Measurements from ENCODE around the gene LEF1. TPM values are rescaled to one million over a fixed set of nuclear protein-coding genes. Genes with fewer than 3 reads are reported as not detected.
A peak's percentile ranks its signal among the peaks of the same experiment; 100 is the strongest.

The LEF1 gene
- total RNA-seq, 1 experiment from 2014 or later, result 22.3 TPM

DNA sequence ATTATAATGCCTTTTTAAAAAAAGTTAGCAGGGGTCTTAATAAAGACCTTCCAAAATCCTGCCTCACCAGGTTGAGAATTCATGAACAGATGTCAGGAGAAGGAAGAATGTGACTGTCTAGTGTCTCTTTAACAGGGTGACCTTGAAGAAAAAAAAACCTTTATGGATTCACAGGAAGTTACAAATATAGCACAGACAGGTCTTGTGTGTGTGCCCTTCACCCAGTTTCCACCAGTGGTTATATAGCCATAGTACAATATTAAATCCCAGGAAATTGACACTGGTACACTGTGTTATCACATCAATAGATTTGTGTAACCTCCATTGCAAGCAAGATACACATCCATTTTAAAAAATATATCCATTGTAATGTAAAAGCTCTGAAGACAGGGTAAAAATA is 135.4 kb downstream of the LEF1 start:
- no peaks in the 10 kb centered on the region for H3K9me3 Mint-ChIP-seq (ENCODE audit: unreplicated experiment)
- Histone ChIP-seq H3K4me1 (no peaks in the 10 kb centered on the region), H3K9me3 (no peaks in the 10 kb centered on the region), H3K36me3 (ENCODE audit: control insufficient read depth, insufficient read depth, low read length) (peaks cover 2% of the 10 kb centered on the region; the same call in 1 of the 2 replicates), H3K4me3 (ENCODE audit: low read depth, low read length) (no peak overlapping the region), H3K27me3 (replicated peaks; ENCODE audit: control insufficient read depth, insufficient read depth, low read length) (no peaks in the 10 kb centered on the region)
- intact Hi-C loops (cut with micrococcal nuclease; ENCODE audit: unreplicated experiment), result loop anchor here (5.0 kb wide), 1 partner anchor 459 kb away; no protein-coding TSS in a partner anchor
- H3K36me3 Mint-ChIP-seq (ENCODE audit: insufficient read depth, unreplicated experiment), result peaks cover 5% of the 10 kb centered on the region
- H3K4me1 Mint-ChIP-seq (ENCODE audit: low read depth, unreplicated experiment), result no peaks in the 10 kb centered on the region
- H3K27me3 Mint-ChIP-seq (ENCODE audit: insufficient read depth, unreplicated experiment), result no peaks in the 10 kb centered on the region
- POLR2A ChIA-PET, result no interaction called here
- no peak overlapping the region for H3K27ac Mint-ChIP-seq (ENCODE audit: unreplicated experiment)
- H3K4me3 Mint-ChIP-seq (ENCODE audit: unreplicated experiment), result no peak overlapping the region
- TF ChIP-seq CTCF (IDR thresholded peaks at IDR 0.05; ENCODE audit: insufficient read depth in 1 of 2, low read depth in 1 of 2, low read length in 1 of 2, severe bottlenecking in 1 of 2, unreplicated experiment in 1 of 2), result no peak
- DNase-seq, result no peak
- no TSS peak for BruUV-seq (replicated peaks)
- CTCF ChIA-PET, result no interaction called here

- DNase-seq, result no peak
- CTCF ChIA-PET, result interaction anchor here (0.9 to 1.2 kb wide), 2 partner anchors 541 to 542 kb away, joined by 3 to 4 read pairs; no protein-coding TSS in a partner anchor
- no peaks in the 10 kb centered on the region for H3K4me1 Mint-ChIP-seq (ENCODE audit: low read depth, unreplicated experiment)
- Histone ChIP-seq H3K9me3 (no peaks in the 10 kb centered on the region), H3K4me1 (no peaks in the 10 kb centered on the region), H3K4me3 (ENCODE audit: low read depth, low read length) (no peak overlapping the region), H3K36me3 (ENCODE audit: control insufficient read depth, insufficient read depth, low read length) (peaks cover 2% of the 10 kb centered on the region; the same call in 1 of the 2 replicates), H3K27me3 (replicated peaks; ENCODE audit: control insufficient read depth, insufficient read depth, low read length) (no peaks in the 10 kb centered on the region)
- no peak overlapping the region for H3K4me3 Mint-ChIP-seq (ENCODE audit: unreplicated experiment)
- intact Hi-C loops (cut with micrococcal nuclease; ENCODE audit: unreplicated experiment), result loop anchor here (5.0 kb wide), 1 partner anchor 461 kb away; no protein-coding TSS in a partner anchor
- no peaks in the 10 kb centered on the region for H3K27me3 Mint-ChIP-seq (ENCODE audit: insufficient read depth, unreplicated experiment)
- no peaks in the 10 kb centered on the region for H3K9me3 Mint-ChIP-seq (ENCODE audit: unreplicated experiment)
- H3K27ac Mint-ChIP-seq (ENCODE audit: unreplicated experiment), result no peak overlapping the region
- POLR2A ChIA-PET, result no interaction called here
- no peak for TF ChIP-seq CTCF (IDR thresholded peaks at IDR 0.05; ENCODE audit: insufficient read depth in 1 of 2, low read depth in 1 of 2, low read length in 1 of 2, severe bottlenecking in 1 of 2, unreplicated experiment in 1 of 2)
- no TSS peak for BruUV-seq (replicated peaks)
- peaks cover 9% of the 10 kb centered on the region for H3K36me3 Mint-ChIP-seq (ENCODE audit: insufficient read depth, unreplicated experiment)
These were observed 137.2 kb downstream of the LEF1 start for GRCh38 chr4:108031427-108032083.

GRCh38 chr4:108030332-108030731 is 138.4 kb downstream of the LEF1 start:
- H3K27ac Mint-ChIP-seq (ENCODE audit: unreplicated experiment), result no peak overlapping the region
- intact Hi-C loops (cut with micrococcal nuclease; ENCODE audit: unreplicated experiment), result loop anchor here (1.0 to 5.0 kb wide), 4 partner anchors 151 to 542 kb away; no protein-coding TSS in a partner anchor
- H3K36me3 ChIP-seq (ENCODE audit: control insufficient read depth, insufficient read depth, low read length), result peaks cover 2% of the 10 kb centered on the region; the same call in 1 of the 2 replicates
- H3K4me3 Mint-ChIP-seq (ENCODE audit: unreplicated experiment), result no peak overlapping the region
- H3K27me3 ChIP-seq (replicated peaks; ENCODE audit: control insufficient read depth, insufficient read depth, low read length), result no peaks in the 10 kb centered on the region
- H3K4me1 Mint-ChIP-seq (ENCODE audit: low read depth, unreplicated experiment), result no peaks in the 10 kb centered on the region
- ChIA-PET POLR2A (no interaction called here), CTCF (interaction anchor here (0.6 to 1.6 kb wide), 8 partner anchors 8 to 543 kb away, joined by 3 to 11 read pairs (median 4); partner anchors contain the start of gene LEF1)
- no peaks in the 10 kb centered on the region for H3K9me3 ChIP-seq
- no TSS peak for BruUV-seq (replicated peaks)
- H3K4me1 ChIP-seq, result no peaks in the 10 kb centered on the region
- H3K9me3 Mint-ChIP-seq (ENCODE audit: unreplicated experiment), result no peaks in the 10 kb centered on the region
- H3K27me3 Mint-ChIP-seq (ENCODE audit: insufficient read depth, unreplicated experiment), result no peaks in the 10 kb centered on the region
- no peak overlapping the region for H3K4me3 ChIP-seq (ENCODE audit: low read depth, low read length)
- TF ChIP-seq CTCF (IDR thresholded peaks at IDR 0.05; ENCODE audit: insufficient read depth in 1 of 2, low read depth in 1 of 2, low read length in 1 of 2, severe bottlenecking in 1 of 2, unreplicated experiment in 1 of 2), result peak; percentile 45 to 60
- DNase-seq, result peak; percentile 53 to 58
- H3K36me3 Mint-ChIP-seq (ENCODE audit: insufficient read depth, unreplicated experiment), result peaks cover 11% of the 10 kb centered on the region
